ENCODE measurements around the gene ZBTB7B. TPM values are rescaled to one million over a fixed set of nuclear protein-coding genes. Genes with fewer than 3 reads are reported as not detected.
A peak's percentile ranks its signal among the peaks of the same experiment; 100 is the strongest.

Gene ZBTB7B
- total RNA-seq, 2 donors from 2014 or later, result 30.1 to 34.3 TPM

GRCh38 chr1:155001425-155001674 lies 1.3 kb upstream of the ZBTB7B start:
- ATAC-seq, result no peak
- intact Hi-C loops (cut with DNase I), result no loop called here
- TF ChIP-seq CTCF (IDR thresholded peaks at IDR 0.05), result no peak
- no peak for TF ChIP-seq POLR2A (IDR thresholded peaks at IDR 0.05)
- 0 to 1% methylated on average over 9 to 11 of the region's 11 CpGs for WGBS, 2 donors
- H3K4me3 ChIP-seq, result peak overlapping the region; percentile 46 to 70
- DNase-seq, result no peak
- H3K4me1 ChIP-seq, result peaks cover 41% of the 10 kb centered on the region
- peak overlapping the region; percentile 90 to 100 (median 100) for H3K27ac ChIP-seq
- no peaks in the 10 kb centered on the region for H3K27me3 ChIP-seq
- no peaks in the 10 kb centered on the region for H3K36me3 ChIP-seq (replicated peaks in 1 of 2; ENCODE audit: insufficient read depth in 1 of 2, low read depth in 2 of 2)
- H3K9me3 ChIP-seq, result no peaks in the 10 kb centered on the region

- intact Hi-C loops (cut with DNase I), result no loop called here
Observed at GRCh38 chr1:155001675-155002463, 733 bp upstream of the ZBTB7B start.

GRCh38 chr1:155003227-155003765 lies 694 bp downstream of the ZBTB7B start:
- ATAC-seq, result no peak
- intact Hi-C loops (cut with DNase I), result no loop called here
- no peaks in the 10 kb centered on the region for H3K36me3 ChIP-seq (replicated peaks in 1 of 2; ENCODE audit: insufficient read depth in 1 of 2, low read depth in 2 of 2)
- peak overlapping the region; percentile 90 to 100 (median 98) for H3K27ac ChIP-seq
- H3K27me3 ChIP-seq, result no peaks in the 10 kb centered on the region
- WGBS, 2 donors, result 0 to 2% methylated on average over 19 to 37 of the region's 37 CpGs
- TF ChIP-seq POLR2A (IDR thresholded peaks at IDR 0.05) (peak in 2 of 3 donors; percentile 44 to 45), CTCF (IDR thresholded peaks at IDR 0.05) (no peak)
- H3K4me1 ChIP-seq, result peaks cover 60% of the 10 kb centered on the region
- H3K4me3 ChIP-seq, result peak overlapping the region; percentile 70 to 80
- no peaks in the 10 kb centered on the region for H3K9me3 ChIP-seq
- DNase-seq, result peak; percentile 50 to 57 (median 54)

More at GRCh38 chr1:155001675-155002463, 733 bp upstream of the ZBTB7B start:
- no peaks in the 10 kb centered on the region for H3K36me3 ChIP-seq (replicated peaks in 1 of 2; ENCODE audit: insufficient read depth in 1 of 2, low read depth in 2 of 2)
- peak overlapping the region; percentile 90 to 100 (median 100) for H3K27ac ChIP-seq
- H3K4me3 ChIP-seq, result peak overlapping the region; percentile 46 to 70
- peak; percentile 77 for ATAC-seq
- DNase-seq, result peak; percentile 100
- TF ChIP-seq POLR2A (IDR thresholded peaks at IDR 0.05) (peak; percentile 60 to 91 (median 81)), CTCF (IDR thresholded peaks at IDR 0.05) (peak in 6 of 7 experiments; percentile 15 to 56 (median 28))
- H3K9me3 ChIP-seq, result no peaks in the 10 kb centered on the region
- H3K4me1 ChIP-seq, result peaks cover 46% of the 10 kb centered on the region
- WGBS, 2 donors, result 1% methylated on average over 13 to 35 of the region's 38 CpGs
- no peaks in the 10 kb centered on the region for H3K27me3 ChIP-seq

- whole genome bisulfite sequencing, 2 donors, result 0 to 1% methylated on average over 1 to 34 of the region's 34 CpGs
- H3K4me1 ChIP-seq, result peaks cover 64% of the 10 kb centered on the region
- DNase-seq (peak; percentile 64 to 80 (median 76)), ATAC-seq (no peak)
- TF ChIP-seq POLR2A (IDR thresholded peaks at IDR 0.05), result peak in 2 of 3 donors; percentile 5 to 16
- TF ChIP-seq CTCF (IDR thresholded peaks at IDR 0.05), result no peak
- intact Hi-C loops (cut with DNase I), result no loop called here
- no peaks in the 10 kb centered on the region for H3K9me3 ChIP-seq
- peak overlapping the region; percentile 90 to 100 (median 98) for H3K27ac ChIP-seq
- no peaks in the 10 kb centered on the region for H3K36me3 ChIP-seq (replicated peaks in 1 of 2; ENCODE audit: insufficient read depth in 1 of 2, low read depth in 2 of 2)
- peak overlapping the region; percentile 70 to 80 for H3K4me3 ChIP-seq
- no peaks in the 10 kb centered on the region for H3K27me3 ChIP-seq
Observed at GRCh38 chr1:155003766-155004351, 1.3 kb downstream of the ZBTB7B start.

Data from body of pancreas (tissue), 4 donors.